ENCODE data around the gene LENG8. TPM values are rescaled to one million over a fixed set of nuclear protein-coding genes. Genes with fewer than 3 reads are reported as not detected.

The LENG8 gene
- total and polyA plus RNA-seq, 10 of the 15 experiments (the other 5 are each of a cell fraction or from before 2014, with no cell fraction given) = 2.3 to 145 (median 34.4) TPM

GRCh38 chr19:54470991-54471782 is 22.2 kb downstream of the LENG8 start:
- RAD21 ChIA-PET (ENCODE audit: unreplicated experiment) = no interaction called here
- SMC1A ChIA-PET (ENCODE audit: uncharacterized antibody, unreplicated experiment) = no interaction called here
- no peak overlapping the region for H3K27ac ChIP-seq (ENCODE audit: control insufficient read depth, insufficient read depth)
- H4K20me1 ChIP-seq (ENCODE audit: control insufficient read depth, insufficient read depth) = no peaks in the 10 kb centered on the region
- peaks cover 3% of the 10 kb centered on the region for H3K4me1 ChIP-seq (ENCODE audit: control insufficient read depth, insufficient read depth, low read length)
- no peaks in the 10 kb centered on the region for H3K36me3 ChIP-seq (ENCODE audit: control insufficient read depth in 2 of 2, insufficient read depth in 2 of 2, low read length in 1 of 2)
- peak overlapping the region; percentile 33; the same call in 1 of the 2 replicates for H3K4me3 ChIP-seq
- in situ Hi-C loops (cut with MboI) (loop anchor here (10.0 kb wide), 1 partner anchor 454 kb away; no protein-coding TSS in a partner anchor), intact Hi-C loops (cut with micrococcal nuclease; ENCODE audit: unreplicated experiment) (loop anchor here (10.0 kb wide), 1 partner anchor 444 kb away; no protein-coding TSS in a partner anchor)
- ATAC-seq (peak; percentile 86), DNase-seq (ENCODE audit: low read depth, low spot score) (no peak), FAIRE-seq (no peak)
- H3K79me2 ChIP-seq (ENCODE audit: control insufficient read depth, insufficient read depth, low read length) = no peaks in the 10 kb centered on the region
- BruUV-seq (replicated peaks) = no TSS peak
- no peak overlapping the region; the same call in 1 of the 2 replicates for H3K9ac ChIP-seq (ENCODE audit: control insufficient read depth, insufficient read depth, low read length)
- peaks cover 0 to 3% of the 10 kb centered on the region in 2 experiments; a peak in 2 of 4 replicates for H3K27me3 ChIP-seq (replicated peaks in 1 of 2; ENCODE audit: control insufficient read depth in 2 of 2, insufficient read depth in 2 of 2, low read length in 1 of 2)
- H3K9me3 ChIP-seq (replicated peaks; ENCODE audit: control insufficient read depth, insufficient read depth, low read length) = no peaks in the 10 kb centered on the region
- POLR2A ChIA-PET = no interaction called here
- 5% methylated on average over 51 of the region's 60 CpGs for WGBS (ENCODE audit: insufficient coverage, insufficient replicate concordance, low lambda C conversion rate, missing lambda C conversion rate)
- CTCF ChIA-PET = interaction anchor here (1.1 to 1.4 kb wide), 2 partner anchors 81 to 203 kb away, joined by 3 read pairs; no protein-coding TSS in a partner anchor
- peak overlapping the region; percentile 17; the same call in 1 of the 2 replicates for H2AFZ ChIP-seq (ENCODE audit: control insufficient read depth, low read depth, low read length)
- H3K4me2 ChIP-seq (ENCODE audit: control insufficient read depth, insufficient read depth) = peak overlapping the region; percentile 54; the same call in 1 of the 2 replicates
- TF ChIP-seq E2F8 (IDR thresholded peaks at IDR 0.05; ENCODE audit: low read depth, partially characterized antibody) (no peak), MXI1 (IDR thresholded peaks at IDR 0.05; ENCODE audit: low read depth, low read length) (0 out of 2 replicates have a peak, but pooled peaks have one; percentile 31), DPF2 (IDR thresholded peaks at IDR 0.05) (peak; percentile 69; the same call in 1 of the 2 replicates), KDM1A (IDR thresholded peaks at IDR 0.05; ENCODE audit: borderline replicate concordance) (no peak), ZNF687 (IDR thresholded peaks at IDR 0.05) (peak; percentile 39; the same call in 1 of the 2 replicates), SMAD5 (IDR thresholded peaks at IDR 0.05; ENCODE audit: low read depth) (no peak), CBX3 (IDR thresholded peaks at IDR 0.05; ENCODE audit: borderline replicate concordance, low read depth) (no peak), NR2F1 (conservative IDR thresholded peaks at IDR 0.05) (peak; percentile 71; the same call in 1 of the 2 replicates), BHLHE40 (IDR thresholded peaks at IDR 0.05; ENCODE audit: borderline replicate concordance in 1 of 2, low read depth in 2 of 2, low read length in 1 of 2) (peak in 1 of 2 experiments; percentile 21; a peak in 1 of 4 replicates), BACH1 (IDR thresholded peaks at IDR 0.05; ENCODE audit: borderline replicate concordance) (no peak), IKZF2 (IDR thresholded peaks at IDR 0.05) (no peak), NBN (IDR thresholded peaks at IDR 0.05) (no peak), TCF3 (IDR thresholded peaks at IDR 0.05; ENCODE audit: borderline replicate concordance, insufficient read depth, low read depth, low read length) (0 out of 2 replicates have a peak, but pooled peaks have one; percentile 62), ATF2 (IDR thresholded peaks at IDR 0.05; ENCODE audit: low read length) (no peak), MEF2B (IDR thresholded peaks at IDR 0.05; ENCODE audit: partially characterized antibody, poor library complexity, severe bottlenecking) (peak; percentile 15)

All from GM12878 (cell line).